GM21390 (cell line): Measurements from ENCODE around the gene AKR1E2.

Source experiments
- ATAC-seq: cut with Tn5 transposase; IDR thresholded peaks from one replicate; pipeline ENCODE4 v1.9.1; 2021; ENCODE audit not compliant: unreplicated experiment

AKR1E2 gene

GRCh38 chr10:4889959-4890358 lies 64.0 kb downstream of the AKR1E2 start:
- no peak for ATAC-seq

GRCh38 chr10:4892681-4893080 lies 66.7 kb downstream of the AKR1E2 start:
- no peak for ATAC-seq

- ATAC-seq, result no peak
Measured at GRCh38 chr10:4894335-4894734, 68.3 kb downstream of the AKR1E2 start.
